Measurements from ENCODE around the gene UCP2. TPM values are rescaled to one million over a fixed set of nuclear protein-coding genes. Genes with fewer than 3 reads are reported as not detected.

Gene UCP2
- total RNA-seq, 1 experiment from 2014 or later: 54.0 TPM

GRCh38 chr11:74023276-74023675 lies 40.6 kb upstream of the UCP2 start (continued):
- TF ChIP-seq E2F4 (CRISPR knock-in tag; IDR thresholded peaks at IDR 0.05; ENCODE audit: borderline replicate concordance, low read depth): no peak

GRCh38 chr11:74022546-74022945 lies 39.9 kb upstream of the UCP2 start:
- peaks cover 5% of the 10 kb centered on the region; the same call in 1 of the 2 replicates for H3K36me3 Mint-ChIP-seq
- no peak overlapping the region for H3K4me3 Mint-ChIP-seq
- H3K27ac Mint-ChIP-seq: no peak overlapping the region
- ChIA-PET POLR2A (no interaction called here), CTCF (no interaction called here)
- TF ChIP-seq ZNF396 (CRISPR knock-in tag; IDR thresholded peaks at IDR 0.05; ENCODE audit: borderline replicate concordance) (no peak), MLX (CRISPR knock-in tag; IDR thresholded peaks at IDR 0.05) (no peak), USF2 (CRISPR knock-in tag; IDR thresholded peaks at IDR 0.05) (no peak), PRDM15 (CRISPR knock-in tag; IDR thresholded peaks at IDR 0.05) (no peak), ZBTB21 (CRISPR knock-in tag; IDR thresholded peaks at IDR 0.05; ENCODE audit: borderline replicate concordance) (no peak), SP1 (CRISPR knock-in tag; conservative IDR thresholded peaks at IDR 0.05) (no peak), ZNF263 (CRISPR knock-in tag; IDR thresholded peaks at IDR 0.05; ENCODE audit: low read depth) (no peak), CBFB (CRISPR knock-in tag; IDR thresholded peaks at IDR 0.05; ENCODE audit: low read depth) (no peak)
- H3K4me1 Mint-ChIP-seq: peaks cover 6% of the 10 kb centered on the region
- no peaks in the 10 kb centered on the region for H3K27me3 Mint-ChIP-seq (ENCODE audit: low read depth)
- ATAC-seq (no peak), DNase-seq (ENCODE audit: low spot score) (no peak)
- H3K9me3 Mint-ChIP-seq: no peaks in the 10 kb centered on the region

- H3K4me3 Mint-ChIP-seq: no peak overlapping the region
- no peak for TF ChIP-seq TP53 (CRISPR knock-in tag; IDR thresholded peaks at IDR 0.05)
- no peak for TF ChIP-seq HMGA2 (CRISPR knock-in tag; IDR thresholded peaks at IDR 0.05)
- no peak for TF ChIP-seq CBFB (CRISPR knock-in tag; IDR thresholded peaks at IDR 0.05; ENCODE audit: low read depth)
- no peak for TF ChIP-seq ZNF317 (CRISPR knock-in tag; IDR thresholded peaks at IDR 0.05; ENCODE audit: borderline replicate concordance, low read depth)
- TF ChIP-seq NR1H2 (CRISPR knock-in tag; IDR thresholded peaks at IDR 0.05): no peak
- no peak for TF ChIP-seq ATF6 (CRISPR knock-in tag; IDR thresholded peaks at IDR 0.05)
- no peak for TF ChIP-seq ELF4 (CRISPR knock-in tag; IDR thresholded peaks at IDR 0.05; ENCODE audit: low read depth)
- H3K4me1 Mint-ChIP-seq: peaks cover 6% of the 10 kb centered on the region
- H3K27me3 Mint-ChIP-seq (ENCODE audit: low read depth): no peaks in the 10 kb centered on the region
- no peak overlapping the region for H3K27ac Mint-ChIP-seq
- POLR2A ChIA-PET: no interaction called here
- no peak for DNase-seq (ENCODE audit: low spot score)
- H3K9me3 Mint-ChIP-seq: no peaks in the 10 kb centered on the region
- CTCF ChIA-PET: no interaction called here
- ATAC-seq: no peak
- H3K36me3 Mint-ChIP-seq: peaks cover 5% of the 10 kb centered on the region; the same call in 1 of the 2 replicates
Measured at GRCh38 chr11:74021998-74022397, 39.4 kb upstream of the UCP2 start.

Data from WTC11 (cell line).